ENCODE measurements around the gene DOCK4.
"Not testable (repeated sequence)": the region's sequence is repeated elsewhere in the genome, so short reads cannot be mapped to it uniquely, and the experiment has no call there.

DOCK4 gene

GRCh38 chr7:112128461-112129425, 77.5 kb downstream of the DOCK4 start:
- DNase-seq, result peak; percentile 11

GRCh38 chr7:112128041-112128440, 78.2 kb downstream of the DOCK4 start:
- DNase-seq, result not testable (repeated sequence)

- DNase-seq, result no peak
Measured at GRCh38 chr7:112125250-112125649, 80.9 kb downstream of the DOCK4 start.

GRCh38 chr7:112124061-112124766, 82.0 kb downstream of the DOCK4 start:
- DNase-seq, result no peak

- DNase-seq, result no peak
Measured at GRCh38 chr7:112122798-112123197, 83.4 kb downstream of the DOCK4 start.

GRCh38 chr7:112122144-112122543, 84.1 kb downstream of the DOCK4 start:
- DNase-seq, result no peak

GRCh38 chr7:112121318-112121717, 84.9 kb downstream of the DOCK4 start:
- DNase-seq, result no peak

GRCh38 chr7:112120696-112121217, 85.4 kb downstream of the DOCK4 start:
- no peak for DNase-seq

- DNase-seq, result no peak
Measured at GRCh38 chr7:112118581-112119566, 87.3 kb downstream of the DOCK4 start.

GRCh38 chr7:112116894-112117293, 89.3 kb downstream of the DOCK4 start:
- peak; percentile 40 for DNase-seq

- DNase-seq, result no peak
Measured at GRCh38 chr7:112116358-112116757, 89.8 kb downstream of the DOCK4 start.

GRCh38 chr7:112115880-112116279, 90.3 kb downstream of the DOCK4 start:
- DNase-seq, result no peak

GRCh38 chr7:112113913-112114575, 92.2 kb downstream of the DOCK4 start:
- DNase-seq, result no peak

- DNase-seq, result no peak
Measured at GRCh38 chr7:112112822-112113255, 93.4 kb downstream of the DOCK4 start.

GRCh38 chr7:112110651-112111050, 95.5 kb downstream of the DOCK4 start:
- DNase-seq, result no peak

GRCh38 chr7:112110175-112110574, 96.0 kb downstream of the DOCK4 start:
- DNase-seq, result no peak

GRCh38 chr7:112108981-112109380, 97.2 kb downstream of the DOCK4 start:
- no peak for DNase-seq

- DNase-seq, result no peak
Measured at GRCh38 chr7:112105584-112106530, 100.3 kb downstream of the DOCK4 start.

GRCh38 chr7:112104120-112104519, 102.1 kb downstream of the DOCK4 start:
- no peak for DNase-seq

GRCh38 chr7:112103246-112103645, 103.0 kb downstream of the DOCK4 start:
- no peak for DNase-seq
